Measurements from ENCODE around the gene DAAM2. TPM values are rescaled to one million over a fixed set of nuclear protein-coding genes. Genes with fewer than 3 reads are reported as not detected.

DAAM2 gene
- total and polyA plus RNA-seq, 2 donors, result 1.1 to 4.2 TPM

DNA sequence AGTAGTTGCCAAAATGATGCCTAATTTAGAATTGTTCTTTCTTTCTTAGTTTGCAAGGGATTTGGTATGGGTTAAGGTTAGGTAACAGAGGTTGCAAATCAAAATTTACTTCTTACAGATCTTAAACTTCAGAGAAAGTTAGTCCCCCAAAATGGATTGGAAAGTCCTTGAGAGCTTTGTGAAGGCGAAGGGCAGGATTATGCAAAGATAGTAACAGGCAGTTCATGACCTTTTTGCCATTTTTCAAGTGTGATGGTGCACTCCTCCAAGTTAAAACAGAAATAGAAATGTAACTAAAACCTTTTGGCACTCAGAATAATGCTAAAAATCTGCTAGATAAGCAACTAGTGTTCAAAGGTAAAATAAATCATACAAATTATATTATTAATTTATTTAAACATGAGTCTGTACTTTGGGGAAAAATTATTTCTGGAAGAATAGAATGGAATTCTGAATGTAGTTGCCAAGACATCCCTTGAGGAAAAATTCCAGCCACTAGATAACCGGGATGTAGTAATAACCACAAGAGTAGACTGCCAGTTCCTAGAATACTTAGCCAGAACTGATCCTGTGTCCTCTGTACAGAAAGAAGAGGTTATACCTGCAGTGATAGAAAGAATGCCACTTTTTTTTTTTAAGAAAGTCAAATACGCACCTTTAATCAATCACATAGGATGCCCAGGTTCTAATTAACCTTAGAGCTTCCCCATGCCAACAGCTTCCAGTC is 31.8 kb upstream of the DAAM2 start:
- Histone ChIP-seq H3K9me3 (ENCODE audit: control insufficient read depth in 2 of 2, insufficient read depth in 1 of 2, low read length in 1 of 2) (no peaks in the 10 kb centered on the region), H3K27ac (ENCODE audit: low read depth in 1 of 2, low read length in 1 of 2) (no peak overlapping the region), H3K27me3 (ENCODE audit: control insufficient read depth in 2 of 2, insufficient read depth in 1 of 2, low read length in 1 of 2) (no peaks in the 10 kb centered on the region), H3K4me1 (ENCODE audit: control insufficient read depth in 2 of 2, insufficient read depth in 2 of 2, low read length in 2 of 2) (no peaks in the 10 kb centered on the region), H3K4me3 (ENCODE audit: low read length in 2 of 2) (no peak overlapping the region), H3K36me3 (ENCODE audit: control insufficient read depth in 2 of 2, insufficient read depth in 2 of 2, low read length in 1 of 2) (no peaks in the 10 kb centered on the region)
- 89% methylated on average over 3 of the region's 3 CpGs for WGBS
- no peak for DNase-seq (ENCODE audit: low read depth in 6 of 9, low spot score in 9 of 9)

DNA sequence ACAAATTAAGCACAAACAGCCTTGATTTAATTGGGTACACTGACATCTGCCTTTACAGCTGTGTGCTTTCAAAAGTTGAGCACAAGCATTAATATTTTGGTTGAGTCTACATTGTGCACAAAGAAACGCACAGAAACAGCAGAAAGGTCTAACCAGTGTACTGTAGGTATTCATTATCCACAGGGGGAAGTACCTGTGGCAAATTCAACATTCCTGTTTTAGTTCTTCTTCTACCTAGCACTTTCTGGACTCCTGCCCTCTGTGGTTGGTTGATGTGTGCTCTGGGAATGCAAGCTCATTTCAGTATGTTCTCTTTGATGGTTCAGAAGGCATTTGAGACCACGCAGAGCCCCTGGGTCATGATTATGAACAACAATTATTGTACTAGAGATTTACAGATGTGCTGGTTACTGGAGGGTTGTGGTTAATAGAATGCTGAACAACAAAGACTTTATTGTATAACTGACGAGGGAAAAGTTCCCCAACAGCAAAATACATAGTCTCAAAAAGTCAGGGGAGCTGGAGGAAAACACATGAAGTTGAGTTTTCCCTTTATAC is 26.6 kb upstream of the DAAM2 start:
- no peak for DNase-seq (ENCODE audit: low read depth in 6 of 9, low spot score in 9 of 9)
- Histone ChIP-seq H3K27ac (ENCODE audit: low read depth in 1 of 2, low read length in 1 of 2) (no peak overlapping the region), H3K9me3 (ENCODE audit: control insufficient read depth in 2 of 2, insufficient read depth in 1 of 2, low read length in 1 of 2) (no peaks in the 10 kb centered on the region), H3K4me3 (ENCODE audit: low read length in 2 of 2) (no peak overlapping the region), H3K36me3 (ENCODE audit: control insufficient read depth in 2 of 2, insufficient read depth in 2 of 2, low read length in 1 of 2) (no peaks in the 10 kb centered on the region), H3K4me1 (ENCODE audit: control insufficient read depth in 2 of 2, insufficient read depth in 2 of 2, low read length in 2 of 2) (no peaks in the 10 kb centered on the region), H3K27me3 (ENCODE audit: control insufficient read depth in 2 of 2, insufficient read depth in 1 of 2, low read length in 1 of 2) (no peaks in the 10 kb centered on the region)
- WGBS, result 83% methylated on average over 3 of the region's 3 CpGs

DNA sequence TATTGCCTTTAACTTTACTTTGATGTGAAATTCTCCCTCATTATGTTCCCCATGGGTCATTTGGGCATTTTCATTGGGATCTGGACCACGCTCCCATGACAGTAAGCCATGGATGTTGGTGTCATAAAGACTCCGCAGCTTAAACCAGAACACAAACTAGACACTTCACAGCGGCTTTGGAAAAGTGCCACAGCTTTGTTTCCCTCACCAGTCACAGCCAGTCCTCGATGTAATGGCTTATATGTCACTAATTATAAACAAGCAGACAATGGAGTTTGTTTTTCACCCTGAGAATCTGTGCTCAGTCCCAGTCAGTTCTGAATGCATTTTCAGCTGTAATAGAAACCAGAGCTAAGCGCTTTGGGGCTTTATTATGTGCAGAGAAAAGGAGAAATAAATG is 23.2 kb upstream of the DAAM2 start:
- H3K9me3 ChIP-seq (ENCODE audit: control insufficient read depth in 2 of 2, insufficient read depth in 1 of 2, low read length in 1 of 2), result no peaks in the 10 kb centered on the region
- WGBS, result 80% methylated on average over 5 of the region's 5 CpGs
- no peak overlapping the region for H3K27ac ChIP-seq (ENCODE audit: low read depth in 1 of 2, low read length in 1 of 2)
- H3K27me3 ChIP-seq (ENCODE audit: control insufficient read depth in 2 of 2, insufficient read depth in 1 of 2, low read length in 1 of 2), result no peaks in the 10 kb centered on the region
- no peak overlapping the region for H3K4me3 ChIP-seq (ENCODE audit: low read length in 2 of 2)
- H3K4me1 ChIP-seq (ENCODE audit: control insufficient read depth in 2 of 2, insufficient read depth in 2 of 2, low read length in 2 of 2), result no peaks in the 10 kb centered on the region
- no peak for DNase-seq (ENCODE audit: low read depth in 6 of 9, low spot score in 9 of 9)
- no peaks in the 10 kb centered on the region for H3K36me3 ChIP-seq (ENCODE audit: control insufficient read depth in 2 of 2, insufficient read depth in 2 of 2, low read length in 1 of 2)

DNA sequence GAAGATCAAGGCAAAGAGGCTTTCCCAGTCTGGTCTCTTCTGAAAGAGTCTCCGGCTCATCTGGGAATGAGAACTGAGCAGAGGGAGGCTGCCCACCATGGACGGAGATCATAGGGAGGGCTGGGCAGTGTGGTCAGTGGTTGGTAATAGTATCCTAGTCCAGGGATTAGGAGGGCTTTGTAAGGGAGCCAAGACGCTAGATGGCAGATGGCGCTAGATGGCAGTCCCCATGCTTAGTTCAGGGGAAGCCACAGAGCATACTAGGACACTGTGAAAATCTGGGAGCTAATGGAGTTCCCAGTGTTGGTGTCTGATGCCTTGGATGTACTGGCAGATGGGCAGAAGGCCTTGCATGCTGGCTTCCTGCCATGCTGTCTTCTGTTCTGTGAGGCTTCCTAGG is 21.7 kb upstream of the DAAM2 start:
- Histone ChIP-seq H3K4me3 (ENCODE audit: low read length in 2 of 2) (no peak overlapping the region), H3K27ac (ENCODE audit: low read depth in 1 of 2, low read length in 1 of 2) (no peak overlapping the region), H3K4me1 (ENCODE audit: control insufficient read depth in 2 of 2, insufficient read depth in 2 of 2, low read length in 2 of 2) (no peaks in the 10 kb centered on the region), H3K36me3 (ENCODE audit: control insufficient read depth in 2 of 2, insufficient read depth in 2 of 2, low read length in 1 of 2) (no peaks in the 10 kb centered on the region), H3K9me3 (ENCODE audit: control insufficient read depth in 2 of 2, insufficient read depth in 1 of 2, low read length in 1 of 2) (no peaks in the 10 kb centered on the region), H3K27me3 (ENCODE audit: control insufficient read depth in 2 of 2, insufficient read depth in 1 of 2, low read length in 1 of 2) (no peaks in the 10 kb centered on the region)
- DNase-seq (ENCODE audit: low read depth in 6 of 9, low spot score in 9 of 9), result no peak
- 95% methylated on average over 4 of the region's 4 CpGs for WGBS

DNA sequence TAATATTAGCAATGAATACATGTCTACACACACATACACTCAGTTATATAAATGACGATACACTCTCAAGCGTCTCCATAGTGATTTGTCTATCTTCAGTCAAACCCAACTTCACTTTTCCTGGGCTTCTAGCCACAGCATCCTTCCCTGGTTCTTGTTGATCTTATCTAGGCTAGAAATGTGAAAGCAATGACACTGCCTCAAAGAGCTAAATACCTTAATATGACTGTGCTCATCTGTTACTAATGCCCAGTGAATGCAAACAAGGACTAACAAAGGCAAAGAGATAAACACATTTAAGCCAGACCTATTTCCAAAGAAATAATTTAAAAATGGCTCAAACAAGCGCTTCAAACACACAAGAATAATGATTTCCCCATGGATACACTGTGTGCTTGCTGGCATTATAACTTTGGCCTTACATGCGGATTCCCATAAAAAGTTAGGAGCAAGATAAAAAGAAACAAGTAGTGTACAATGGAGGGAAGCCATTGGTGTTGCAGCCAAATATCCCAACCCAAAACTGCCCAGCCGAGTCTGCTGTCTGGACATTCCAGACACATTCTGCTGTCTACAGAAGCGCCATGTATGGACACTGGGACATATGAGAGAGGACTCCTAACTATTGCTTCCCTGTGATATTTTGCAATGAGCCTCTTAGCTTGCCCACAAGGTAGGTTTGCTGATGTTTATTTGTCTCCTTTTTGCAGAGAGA is 19.5 kb upstream of the DAAM2 start:
- no peaks in the 10 kb centered on the region for H3K9me3 ChIP-seq (ENCODE audit: control insufficient read depth in 2 of 2, insufficient read depth in 1 of 2, low read length in 1 of 2)
- no peak for DNase-seq (ENCODE audit: low read depth in 6 of 9, low spot score in 9 of 9)
- no peaks in the 10 kb centered on the region for H3K36me3 ChIP-seq (ENCODE audit: control insufficient read depth in 2 of 2, insufficient read depth in 2 of 2, low read length in 1 of 2)
- H3K4me3 ChIP-seq (ENCODE audit: low read length in 2 of 2), result no peak overlapping the region
- WGBS, result 71% methylated on average over 6 of the region's 6 CpGs
- H3K4me1 ChIP-seq (ENCODE audit: control insufficient read depth in 2 of 2, insufficient read depth in 2 of 2, low read length in 2 of 2), result no peaks in the 10 kb centered on the region
- H3K27me3 ChIP-seq (ENCODE audit: control insufficient read depth in 2 of 2, insufficient read depth in 1 of 2, low read length in 1 of 2), result no peaks in the 10 kb centered on the region
- H3K27ac ChIP-seq (ENCODE audit: low read depth in 1 of 2, low read length in 1 of 2), result no peak overlapping the region

DNA sequence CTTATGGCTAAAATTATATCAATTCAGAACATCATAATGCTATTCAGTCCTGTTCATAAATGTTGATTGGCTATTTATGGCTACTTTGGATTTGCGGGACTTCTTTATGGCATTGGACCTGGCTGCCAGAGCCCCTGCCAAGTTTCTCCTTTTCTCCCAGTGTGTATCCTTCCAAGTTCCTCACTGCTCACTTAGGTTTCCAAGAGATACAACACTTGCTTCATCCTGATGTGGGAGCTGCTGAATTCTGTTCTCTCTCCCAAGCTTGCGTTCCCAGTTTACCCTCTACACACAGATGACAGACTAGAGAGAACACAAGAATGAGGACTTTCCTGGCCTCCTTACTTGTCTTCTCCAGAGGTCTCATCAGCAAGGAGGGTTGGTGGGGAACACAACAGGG is 18.4 kb upstream of the DAAM2 start:
- DNase-seq (ENCODE audit: low read depth in 6 of 9, low spot score in 9 of 9), result no peak
- no peak overlapping the region for H3K27ac ChIP-seq (ENCODE audit: low read depth in 1 of 2, low read length in 1 of 2)
- 98% methylated on average over 2 of the region's 2 CpGs for WGBS
- no peak overlapping the region for H3K4me3 ChIP-seq (ENCODE audit: low read length in 2 of 2)
- H3K9me3 ChIP-seq (ENCODE audit: control insufficient read depth in 2 of 2, insufficient read depth in 1 of 2, low read length in 1 of 2), result no peaks in the 10 kb centered on the region
- H3K4me1 ChIP-seq (ENCODE audit: control insufficient read depth in 2 of 2, insufficient read depth in 2 of 2, low read length in 2 of 2), result no peaks in the 10 kb centered on the region
- H3K36me3 ChIP-seq (ENCODE audit: control insufficient read depth in 2 of 2, insufficient read depth in 2 of 2, low read length in 1 of 2), result no peaks in the 10 kb centered on the region
- no peaks in the 10 kb centered on the region for H3K27me3 ChIP-seq (ENCODE audit: control insufficient read depth in 2 of 2, insufficient read depth in 1 of 2, low read length in 1 of 2)

DNA sequence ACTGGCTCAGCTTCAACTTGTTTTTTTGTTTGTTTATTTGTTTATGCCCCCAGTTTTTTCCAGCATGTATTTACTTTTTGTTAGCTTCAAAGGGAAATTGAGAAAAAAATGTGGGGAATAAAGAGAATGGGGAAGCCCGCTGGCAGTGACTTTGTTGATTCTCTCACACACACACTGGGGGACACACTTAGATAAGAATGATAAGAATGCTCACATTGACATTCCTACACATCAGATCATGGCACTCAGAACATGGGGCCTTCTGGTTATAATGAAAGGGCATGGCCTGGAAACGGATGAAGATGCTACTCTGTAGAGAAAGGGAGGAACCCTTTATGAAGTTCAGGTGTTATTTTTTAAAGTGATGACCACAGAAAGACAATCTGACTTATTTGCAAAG is 15.6 kb upstream of the DAAM2 start:
- 92% methylated on average over 2 of the region's 2 CpGs for WGBS
- Histone ChIP-seq H3K36me3 (ENCODE audit: control insufficient read depth in 2 of 2, insufficient read depth in 2 of 2, low read length in 1 of 2) (no peaks in the 10 kb centered on the region), H3K27me3 (ENCODE audit: control insufficient read depth in 2 of 2, insufficient read depth in 1 of 2, low read length in 1 of 2) (no peaks in the 10 kb centered on the region), H3K9me3 (ENCODE audit: control insufficient read depth in 2 of 2, insufficient read depth in 1 of 2, low read length in 1 of 2) (no peaks in the 10 kb centered on the region), H3K4me1 (ENCODE audit: control insufficient read depth in 2 of 2, insufficient read depth in 2 of 2, low read length in 2 of 2) (no peaks in the 10 kb centered on the region), H3K4me3 (ENCODE audit: low read length in 2 of 2) (no peak overlapping the region), H3K27ac (ENCODE audit: low read depth in 1 of 2, low read length in 1 of 2) (no peak overlapping the region)
- DNase-seq (ENCODE audit: low read depth in 6 of 9, low spot score in 9 of 9), result no peak

DNA sequence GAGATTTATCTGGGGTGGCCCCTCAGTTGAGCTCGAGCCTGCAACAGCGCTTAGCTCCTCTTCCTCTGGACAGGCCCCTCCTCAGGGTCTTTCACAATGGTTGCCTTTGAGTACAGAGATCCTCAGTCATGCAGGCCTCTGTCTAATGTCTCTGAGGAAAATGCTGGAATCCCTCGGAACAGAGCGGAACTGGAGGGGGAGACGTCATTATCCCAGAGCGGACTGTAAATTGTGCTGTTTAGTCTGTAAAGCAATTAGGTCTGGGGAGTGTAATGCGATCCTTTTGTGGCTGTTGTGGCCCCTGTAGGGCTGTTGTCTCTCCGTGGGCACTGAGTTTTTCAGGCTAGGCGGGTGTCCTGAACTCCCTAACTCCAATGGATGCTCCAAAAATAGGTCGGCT is 15.0 kb upstream of the DAAM2 start:
- no peaks in the 10 kb centered on the region for H3K36me3 ChIP-seq (ENCODE audit: control insufficient read depth in 2 of 2, insufficient read depth in 2 of 2, low read length in 1 of 2)
- H3K4me1 ChIP-seq (ENCODE audit: control insufficient read depth in 2 of 2, insufficient read depth in 2 of 2, low read length in 2 of 2), result no peaks in the 10 kb centered on the region
- no peak overlapping the region for H3K4me3 ChIP-seq (ENCODE audit: low read length in 2 of 2)
- WGBS, result 88% methylated on average over 10 of the region's 10 CpGs
- H3K27ac ChIP-seq (ENCODE audit: low read depth in 1 of 2, low read length in 1 of 2), result no peak overlapping the region
- H3K27me3 ChIP-seq (ENCODE audit: control insufficient read depth in 2 of 2, insufficient read depth in 1 of 2, low read length in 1 of 2), result no peaks in the 10 kb centered on the region
- no peaks in the 10 kb centered on the region for H3K9me3 ChIP-seq (ENCODE audit: control insufficient read depth in 2 of 2, insufficient read depth in 1 of 2, low read length in 1 of 2)
- DNase-seq (ENCODE audit: low read depth in 6 of 9, low spot score in 9 of 9), result no peak

DNA sequence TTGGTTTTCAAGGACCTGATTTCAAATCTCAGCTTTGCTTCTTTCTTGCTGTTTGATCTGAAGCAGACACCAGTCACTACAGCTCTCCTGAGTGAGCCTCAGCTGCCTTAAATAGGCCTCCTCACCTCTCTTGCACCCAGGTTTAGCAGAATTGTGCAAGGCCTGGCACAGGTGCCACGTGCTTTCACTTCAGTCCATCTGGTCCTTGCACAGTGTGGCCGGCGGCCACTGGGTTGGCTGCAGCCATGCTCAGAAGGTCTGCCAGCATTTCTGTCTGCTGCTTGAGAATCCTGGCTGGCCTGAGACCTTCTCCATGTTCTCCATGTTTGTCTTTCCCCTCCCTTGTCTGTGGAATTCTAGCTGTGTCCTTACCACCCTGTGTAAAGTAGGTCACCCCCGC is 14.5 kb upstream of the DAAM2 start:
- no peaks in the 10 kb centered on the region for H3K4me1 ChIP-seq (ENCODE audit: control insufficient read depth in 2 of 2, insufficient read depth in 2 of 2, low read length in 2 of 2)

More for the DNA sequence above, 14.5 kb upstream of the DAAM2 start:
- Histone ChIP-seq H3K36me3 (ENCODE audit: control insufficient read depth in 2 of 2, insufficient read depth in 2 of 2, low read length in 1 of 2) (no peaks in the 10 kb centered on the region), H3K9me3 (ENCODE audit: control insufficient read depth in 2 of 2, insufficient read depth in 1 of 2, low read length in 1 of 2) (no peaks in the 10 kb centered on the region), H3K4me3 (ENCODE audit: low read length in 2 of 2) (no peak overlapping the region), H3K27me3 (ENCODE audit: control insufficient read depth in 2 of 2, insufficient read depth in 1 of 2, low read length in 1 of 2) (no peaks in the 10 kb centered on the region), H3K27ac (ENCODE audit: low read depth in 1 of 2, low read length in 1 of 2) (no peak overlapping the region)
- 94% methylated on average over 4 of the region's 4 CpGs for WGBS
- DNase-seq (ENCODE audit: low read depth in 6 of 9, low spot score in 9 of 9), result no peak

Measured in thymus (tissue), 11 donors.